ENCODE results near the gene SSR1. TPM values are rescaled to one million over a fixed set of nuclear protein-coding genes. Genes with fewer than 3 reads are reported as not detected.
"Not testable (repeated sequence)": the region's sequence is repeated elsewhere in the genome, so short reads cannot be mapped to it uniquely, and the experiment has no call there.

SSR1 gene
- total RNA-seq (100 to 1,000 TPM in 1 of 2 experiments, 10 to 100 TPM in 1; 97.5 to 112 TPM), polyA plus RNA-seq (100 to 1,000 TPM; 136 to 159 (median 156) TPM), total RNA-seq (78.2 to 125 (median 115) reads per million in 6 experiments)

DNA sequence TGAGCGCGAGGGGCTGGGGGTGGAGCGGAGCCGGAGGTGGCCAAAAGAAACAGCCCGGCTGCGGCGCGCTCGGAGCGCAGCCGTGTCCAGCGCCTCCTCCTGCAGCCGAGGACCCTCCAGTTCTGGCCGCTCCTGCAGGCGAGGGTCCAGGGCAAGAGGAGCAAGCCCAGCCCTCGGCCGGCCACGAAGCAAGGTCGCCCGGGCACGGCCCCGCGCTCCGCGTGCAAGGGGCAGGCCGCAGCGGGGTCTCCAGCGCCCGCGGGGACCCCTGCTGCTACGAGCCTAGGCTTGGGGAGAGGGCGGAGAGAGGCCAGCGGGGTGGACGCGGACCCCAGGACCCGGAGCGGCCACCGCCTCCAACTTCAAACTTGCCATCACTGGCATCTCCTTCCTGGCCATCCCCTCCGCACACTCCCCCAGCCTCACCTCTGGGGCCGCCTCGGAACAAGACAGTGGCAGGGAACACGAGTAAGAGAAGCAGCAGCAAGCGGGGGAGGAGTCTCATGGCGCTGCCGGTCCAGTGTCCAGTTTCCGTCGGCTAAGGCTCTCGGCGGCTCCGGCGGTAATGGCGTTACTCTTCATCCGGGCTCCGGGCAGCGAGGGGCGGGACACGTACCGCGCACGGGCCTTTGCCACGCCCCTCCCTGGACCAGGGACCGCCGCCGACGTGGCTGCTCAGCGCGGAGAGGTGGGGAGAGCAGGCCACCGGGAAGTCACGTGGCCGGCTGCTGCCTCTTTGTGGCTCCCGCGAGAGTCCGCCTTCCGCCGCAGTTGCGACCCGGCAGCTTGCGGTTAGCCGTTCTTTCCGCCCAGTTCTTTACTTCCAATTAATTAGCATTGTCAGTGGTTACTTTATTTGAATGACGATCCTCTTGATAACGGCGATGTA lies at the start of gene SSR1:
Gene SSR1, minus strand, starts transcription at position 584 of the 889 bp plus-strand sequence. Its CDS starts 79 bp downstream, at position 505.
- ATAC-seq (peak; percentile 93 to 96), DNase-seq (peak; percentile 79 to 93 (median 86))
- peaks cover 19 to 60% (median 42%) of the 10 kb centered on the region in 4 donors for H3K4me1 Mint-ChIP-seq
- peak within 1 kb of the TSS; percentile 90 to 98 (median 96) for H3K4me3 Mint-ChIP-seq
- H3K9me3 Mint-ChIP-seq: no peaks in the 10 kb centered on the region
- H3K27ac Mint-ChIP-seq: peak within 1 kb of the TSS; percentile 90 to 97 (median 93)
- POLR2A ChIA-PET: interaction anchor here (1.0 to 2.6 kb wide), 3 partner anchors 77 to 277 kb away, joined by 6 to 16 read pairs (median 11); partner anchors contain the start of genes CAGE1, RIOK1 and SNRNP48
- no peaks in the 10 kb centered on the region for H3K27me3 Mint-ChIP-seq
- H3K36me3 Mint-ChIP-seq: peaks cover 0 to 23% (median 12%) of the 10 kb centered on the region in 3 donors

GRCh38 chr6:7351916-7352315 lies 38.9 kb upstream of the SSR1 start:
- DNase-seq, ATAC-seq, H3K27me3 Mint-ChIP-seq, H3K9me3 Mint-ChIP-seq, H3K36me3 Mint-ChIP-seq, H3K27ac Mint-ChIP-seq, H3K4me3 Mint-ChIP-seq: not testable (repeated sequence)
- peaks cover 8 to 12% (median 10%) of the 10 kb centered on the region in 4 donors for H3K4me1 Mint-ChIP-seq
- POLR2A ChIA-PET: interaction anchor here (0.6 kb wide), 1 partner anchor 1157 kb away, joined by 4 read pairs; no protein-coding TSS in a partner anchor

DNA sequence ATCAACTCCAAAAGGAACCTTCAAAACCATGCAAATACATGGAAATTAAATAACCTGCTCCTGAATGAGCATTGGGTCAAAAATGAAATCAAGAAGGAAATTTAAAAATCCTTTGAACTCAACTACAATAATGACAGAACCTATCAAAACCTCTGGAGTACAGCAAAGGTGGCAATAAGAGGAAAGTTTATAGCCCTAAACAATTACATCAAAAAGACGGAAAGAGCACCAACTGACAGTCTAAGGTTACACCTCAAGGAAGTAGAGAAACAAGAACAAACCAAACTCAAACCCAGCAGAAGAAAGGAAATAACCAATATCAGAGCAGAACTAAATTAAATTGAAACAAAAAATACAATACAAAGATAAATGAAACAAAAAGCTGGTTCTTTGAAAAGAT lies 37.6 kb upstream of the SSR1 start:
- H3K4me3 Mint-ChIP-seq: peak overlapping the region in 3 of 10 donors; percentile 7 to 42 (median 7)
- H3K9me3 Mint-ChIP-seq, POLR2A ChIA-PET, ATAC-seq, H3K36me3 Mint-ChIP-seq, DNase-seq: not testable (repeated sequence)
- H3K4me1 Mint-ChIP-seq: peaks cover 8 to 13% (median 10%) of the 10 kb centered on the region in 4 donors
- H3K27ac Mint-ChIP-seq: peak overlapping the region in 2 of 10 donors; percentile 59 to 64
- H3K27me3 Mint-ChIP-seq: peaks cover 2 to 12% (median 8%) of the 10 kb centered on the region in 5 donors

- H3K4me3 Mint-ChIP-seq, DNase-seq, H3K9me3 Mint-ChIP-seq, POLR2A ChIA-PET, H3K36me3 Mint-ChIP-seq, ATAC-seq: not testable (repeated sequence)
- Mint-ChIP-seq H3K4me1 (peaks cover 8 to 23% (median 21%) of the 10 kb centered on the region in 4 donors), H3K27me3 (peaks cover 7 to 14% (median 9%) of the 10 kb centered on the region in 5 donors), H3K27ac (peak overlapping the region in 1 of 10 donors; percentile 7)
These were observed 34.6 kb upstream of the SSR1 start for GRCh38 chr6:7347551-7347997.

DNA sequence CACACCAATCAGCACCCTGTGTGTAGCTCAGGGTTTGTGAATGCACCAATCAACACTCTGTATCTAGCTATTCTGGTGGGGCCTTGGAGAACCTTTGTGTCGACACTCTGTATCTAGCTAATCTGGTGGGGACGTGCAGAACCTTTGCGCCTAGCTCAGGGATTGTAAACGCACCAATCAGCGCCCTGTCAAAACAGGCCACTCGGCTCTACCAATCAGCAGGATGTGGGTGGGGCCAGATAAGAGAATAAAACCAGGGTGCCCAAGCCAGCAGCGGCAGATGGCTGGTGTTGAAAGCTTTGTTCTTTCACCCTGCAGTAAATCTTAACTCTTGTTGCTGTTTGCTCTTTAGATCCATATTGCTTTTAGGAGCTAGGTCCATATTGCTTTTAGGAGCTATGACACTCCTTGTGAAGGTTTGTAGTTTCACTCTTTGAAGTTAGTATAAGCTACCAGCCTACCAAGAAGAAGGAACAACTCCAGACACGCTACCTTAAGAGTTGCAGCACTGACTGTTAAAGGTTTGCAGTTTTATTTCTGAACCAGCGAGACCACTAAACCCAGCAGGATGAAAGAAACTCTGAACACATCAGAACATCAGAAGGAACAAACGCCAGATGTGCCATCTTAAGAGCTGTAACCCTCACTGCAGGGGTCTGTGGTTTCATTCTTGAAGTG lies 31.9 kb upstream of the SSR1 start:
- peak in 3 of 10 donors; percentile 8 to 20 (median 8) for DNase-seq
- H3K27ac Mint-ChIP-seq: peak overlapping the region in 9 of 10 donors; percentile 30 to 84 (median 66)
- POLR2A ChIA-PET, H3K9me3 Mint-ChIP-seq, H3K36me3 Mint-ChIP-seq: not testable (repeated sequence)
- ATAC-seq: peak; percentile 33 to 87
- H3K27me3 Mint-ChIP-seq: peaks cover 8 to 14% (median 9%) of the 10 kb centered on the region in 5 donors
- H3K4me1 Mint-ChIP-seq: peaks cover 0 to 15% (median 13%) of the 10 kb centered on the region in 4 donors
- peak overlapping the region in 7 of 10 donors; percentile 49 to 64 (median 57) for H3K4me3 Mint-ChIP-seq

GRCh38 chr6:7343546-7344475 lies 30.8 kb upstream of the SSR1 start:
- ATAC-seq: no peak
- H3K27ac Mint-ChIP-seq: peak overlapping the region in 2 of 10 donors; percentile 1 to 28
- H3K27me3 Mint-ChIP-seq: peaks cover 8 to 17% (median 9%) of the 10 kb centered on the region in 5 donors
- H3K36me3 Mint-ChIP-seq: no peaks in the 10 kb centered on the region
- no peaks in the 10 kb centered on the region for H3K9me3 Mint-ChIP-seq
- peak overlapping the region in 3 of 10 donors; percentile 7 to 61 (median 51) for H3K4me3 Mint-ChIP-seq
- peaks cover 0 to 15% (median 12%) of the 10 kb centered on the region in 4 donors for H3K4me1 Mint-ChIP-seq
- DNase-seq: no peak
- POLR2A ChIA-PET: no interaction called here

GRCh38 chr6:7341989-7342742 lies 29.2 kb upstream of the SSR1 start:
- Mint-ChIP-seq H3K9me3 (no peaks in the 10 kb centered on the region), H3K27me3 (peaks cover 0 to 11% (median 9%) of the 10 kb centered on the region in 5 donors), H3K4me3 (no peak overlapping the region), H3K27ac (no peak overlapping the region), H3K4me1 (peaks cover 0 to 15% (median 9%) of the 10 kb centered on the region in 4 donors), H3K36me3 (no peaks in the 10 kb centered on the region)
- POLR2A ChIA-PET: no interaction called here
- DNase-seq (no peak), ATAC-seq (no peak)

DNA sequence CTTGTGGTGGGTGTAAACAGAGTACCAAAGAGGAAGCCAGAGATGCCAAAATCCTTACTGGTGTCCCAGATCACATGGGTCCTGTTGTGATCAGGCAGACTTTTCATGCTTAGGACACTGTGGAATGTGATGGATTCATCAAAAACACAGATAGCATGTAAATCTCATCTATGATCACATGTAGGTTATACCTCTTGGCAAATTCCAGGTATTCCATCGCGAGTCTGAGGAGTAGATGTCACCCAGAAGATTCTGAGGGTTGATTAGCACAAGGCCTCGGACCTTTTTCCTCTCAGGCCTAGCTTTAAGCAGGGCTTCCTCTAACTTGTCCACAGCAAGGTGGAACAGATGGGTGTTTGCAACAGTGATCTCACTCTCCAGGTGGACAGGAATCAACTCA lies 28.3 kb upstream of the SSR1 start:
- H3K4me3 Mint-ChIP-seq: no peak overlapping the region
- POLR2A ChIA-PET: no interaction called here
- H3K27me3 Mint-ChIP-seq: peaks cover 0 to 11% (median 6%) of the 10 kb centered on the region in 5 donors
- peaks cover 0 to 15% (median 9%) of the 10 kb centered on the region in 4 donors for H3K4me1 Mint-ChIP-seq
- DNase-seq: no peak
- no peak for ATAC-seq
- H3K9me3 Mint-ChIP-seq: no peaks in the 10 kb centered on the region
- H3K27ac Mint-ChIP-seq: peak overlapping the region in 1 of 10 donors; percentile 61
- no peaks in the 10 kb centered on the region for H3K36me3 Mint-ChIP-seq

- POLR2A ChIA-PET, H3K27ac Mint-ChIP-seq, H3K9me3 Mint-ChIP-seq, H3K36me3 Mint-ChIP-seq, ATAC-seq, H3K4me3 Mint-ChIP-seq, DNase-seq, H3K4me1 Mint-ChIP-seq: not testable (repeated sequence)
- H3K27me3 Mint-ChIP-seq: peaks cover 0 to 11% (median 6%) of the 10 kb centered on the region in 5 donors
These were observed 26.2 kb upstream of the SSR1 start for GRCh38 chr6:7339007-7339732.

DNA sequence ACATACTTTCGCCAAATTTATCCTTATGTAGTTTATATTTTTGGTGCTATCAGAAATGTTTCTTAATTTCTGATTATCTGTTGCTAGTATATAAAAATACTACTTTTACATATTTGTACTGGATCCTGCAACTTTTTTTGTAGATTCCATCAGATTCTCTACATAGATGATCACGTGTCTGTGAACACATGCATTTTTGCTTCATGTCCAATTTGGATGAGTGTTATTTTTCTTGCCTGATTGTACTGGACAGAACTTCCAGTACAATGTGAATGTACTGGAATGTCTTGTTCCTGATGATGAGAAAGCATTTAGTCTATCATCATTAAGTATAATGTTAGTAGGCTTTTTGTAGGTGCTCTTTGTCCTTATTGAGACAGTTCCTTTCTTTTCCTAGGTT lies 25.0 kb upstream of the SSR1 start:
- H3K4me1 Mint-ChIP-seq: no peaks in the 10 kb centered on the region
- H3K27me3 Mint-ChIP-seq: peaks cover 0 to 7% (median 3%) of the 10 kb centered on the region in 5 donors
- POLR2A ChIA-PET: no interaction called here
- H3K36me3 Mint-ChIP-seq: no peaks in the 10 kb centered on the region
- no peaks in the 10 kb centered on the region for H3K9me3 Mint-ChIP-seq
- no peak overlapping the region for H3K4me3 Mint-ChIP-seq
- no peak overlapping the region for H3K27ac Mint-ChIP-seq
- DNase-seq: no peak
- ATAC-seq: no peak

- ATAC-seq (no peak), DNase-seq (no peak)
- POLR2A ChIA-PET: no interaction called here
- no peaks in the 10 kb centered on the region for H3K36me3 Mint-ChIP-seq
- H3K4me1 Mint-ChIP-seq: no peaks in the 10 kb centered on the region
- H3K4me3 Mint-ChIP-seq: no peak overlapping the region
- no peak overlapping the region for H3K27ac Mint-ChIP-seq
- no peaks in the 10 kb centered on the region for H3K9me3 Mint-ChIP-seq
- peaks cover 0 to 4% (median 3%) of the 10 kb centered on the region in 5 donors for H3K27me3 Mint-ChIP-seq
These were observed 22.5 kb upstream of the SSR1 start for GRCh38 chr6:7335519-7335918.

All from naive thymus-derived CD8-positive, alpha-beta T cell (primary cell).